CD14-positive monocyte (primary cell): Measurements from ENCODE around the gene CDC6. TPM values are rescaled to one million over a fixed set of nuclear protein-coding genes. Genes with fewer than 3 reads are reported as not detected.

ENCODE experiments used
- DNase-seq, 3 donors: peaks; one replicate each; pipeline ENCODE4 v3.0.0-alpha.2; 2011 to 2022
- H2AFZ ChIP-seq: 2 replicates; pipeline ENCODE4 v1.6.0; 2012; ENCODE audit warnings: mild to moderate bottlenecking, low read depth, low read length, inconsistent platforms; ENCODE audit not compliant: insufficient read depth, poor library complexity, severe bottlenecking
- H3K27ac ChIP-seq, 2 donors: 1 replicate in 1 of 2; 2 replicates in 1 of 2; pipeline ENCODE4 v1.5.1; 2012 to 2013; ENCODE audit warnings: low read length in 2 of 2, control low read depth in 1 of 2, inconsistent platforms in 1 of 2, low read depth in 1 of 2, mild to moderate bottlenecking in 1 of 2
- H3K27me3 ChIP-seq, 2 donors: one replicate each; pipeline versions ENCODE4 v1.6.0 to v1.6.1; 2011 to 2013; ENCODE audit warnings: low read length in 2 of 2; ENCODE audit not compliant: control insufficient read depth in 2 of 2, insufficient read depth in 2 of 2
- H3K36me3 ChIP-seq, 2 donors: replicated peaks in 1 of 2; 1 replicate in 1 of 2; 2 replicates in 1 of 2; pipeline versions ENCODE4 v1.5.1 to v1.6.1; 2012 to 2013; ENCODE audit warnings: low read length in 2 of 2, control low read depth in 1 of 2, inconsistent platforms in 1 of 2, mild to moderate bottlenecking in 1 of 2; ENCODE audit not compliant: insufficient read depth in 2 of 2, control insufficient read depth in 1 of 2
- H3K4me1 ChIP-seq, 2 donors: 1 replicate in 1 of 2; 2 replicates in 1 of 2; pipeline versions ENCODE4 v1.5.1 to v1.6.1; 2012 to 2013; ENCODE audit warnings: low read length in 2 of 2, control low read depth in 1 of 2, inconsistent platforms in 1 of 2, mild to moderate bottlenecking in 1 of 2, moderate library complexity in 1 of 2; ENCODE audit not compliant: insufficient read depth in 2 of 2, control insufficient read depth in 1 of 2
- H3K4me2 ChIP-seq: replicated peaks from 2 replicates; pipeline ENCODE3; 2012; ENCODE audit warnings: low read length, moderate library complexity, mild to moderate bottlenecking; ENCODE audit not compliant: poor library complexity, severe bottlenecking; ENCODE audit errors: extremely low read depth
- H3K4me3 ChIP-seq, 3 experiments: fragments of 200-600 bp in 1 of 3; sonication (generic) in 1 of 3; replicated peaks in 1 of 3; 1 replicate in 2 of 3; 2 replicates in 1 of 3; pipeline ENCODE4 v1.5.1; 2011 to 2013; ENCODE audit warnings: low read length in 3 of 3, mild to moderate bottlenecking in 3 of 3, control low read depth in 2 of 3, low read depth in 2 of 3, inconsistent platforms in 1 of 3, moderate library complexity in 1 of 3
- H3K79me2 ChIP-seq: 2 replicates; pipeline ENCODE4 v1.6.0; 2012; ENCODE audit warnings: mild to moderate bottlenecking, control low read depth, inconsistent platforms, low read length, moderate library complexity; ENCODE audit not compliant: insufficient read depth
- H3K9ac ChIP-seq: 2 replicates; pipeline ENCODE4 v1.6.0; 2017; ENCODE audit warnings: low read length, mild to moderate bottlenecking; ENCODE audit not compliant: insufficient read depth, poor library complexity, severe bottlenecking
- H3K9me3 ChIP-seq, 2 donors: replicated peaks in 1 of 2; 1 replicate in 1 of 2; 2 replicates in 1 of 2; pipeline versions ENCODE4 v1.5.1 to v1.6.1; 2012 to 2013; ENCODE audit warnings: low read length in 2 of 2, control low read depth in 1 of 2; ENCODE audit not compliant: control insufficient read depth in 1 of 2, insufficient read depth in 1 of 2
- H4K20me1 ChIP-seq: 2 replicates; pipeline ENCODE4 v1.6.0; 2012; ENCODE audit warnings: mild to moderate bottlenecking, low read length, control low read depth, moderate library complexity; ENCODE audit not compliant: insufficient read depth
- H3K27ac Mint-ChIP-seq, 7 donors: one replicate each; pipeline ENCODE4 v1.8.0; 2020; ENCODE audit warnings: mild to moderate bottlenecking in 7 of 7, mixed read lengths in 7 of 7, moderate library complexity in 6 of 7, inconsistent platforms in 2 of 7
- H3K27me3 Mint-ChIP-seq, 3 donors: one replicate each; pipeline ENCODE4 v1.8.0; 2021 to 2022; ENCODE audit warnings: low read depth in 3 of 3, mild to moderate bottlenecking in 3 of 3, mixed read lengths in 3 of 3, moderate library complexity in 3 of 3, inconsistent platforms in 1 of 3
- H3K36me3 Mint-ChIP-seq, 2 donors: one replicate each; pipeline ENCODE4 v1.8.0; 2020; ENCODE audit warnings: mixed read lengths in 2 of 2, inconsistent platforms in 1 of 2, mild to moderate bottlenecking in 1 of 2
- H3K4me1 Mint-ChIP-seq: one replicate; pipeline ENCODE4 v1.8.0; 2020; ENCODE audit warnings: mild to moderate bottlenecking, mixed read lengths
- H3K4me3 Mint-ChIP-seq, 2 donors: one replicate each; pipeline ENCODE4 v1.8.0; 2020; ENCODE audit warnings: mild to moderate bottlenecking in 2 of 2, mixed read lengths in 2 of 2, moderate library complexity in 1 of 2
- H3K9me3 Mint-ChIP-seq, 7 donors: one replicate each; pipeline ENCODE4 v1.8.0; 2020 to 2022; ENCODE audit warnings: mixed read lengths in 7 of 7, mild to moderate bottlenecking in 6 of 7, moderate library complexity in 6 of 7, inconsistent platforms in 2 of 7
- CTCF ChIP-seq: fragments of 200-600 bp; IDR thresholded peaks from one replicate; pipeline ENCODE4 v1.8.0; 2022; ENCODE audit warnings: antibody characterized with exemption, mild to moderate bottlenecking
- WGBS: methylation state at CpG from one replicate; pipeline ENCODE4 v1.1.5; 2013; ENCODE audit warnings: missing lambda C conversion rate; ENCODE audit not compliant: insufficient coverage; 5-methylcytosine and 5-hydroxymethylcytosine counted together
- intact Hi-C, 2 donors: fragments of 100-400 bp; cut with micrococcal nuclease; formaldehyde crosslinking; loops; one replicate each; pipeline versions ENCODE4 v1.15.0 to v1.15.1; 2023
- polyA plus RNA-seq, 3 donors: library from polyadenylated mRNA; depleted of rRNA in 1 of 3; unstranded in 2 of 3; stranded (reverse) in 1 of 3; fragments of 300-500 nt in 2 of 3; fragments of >200 nt in 1 of 3; fragmentation: Illumina TruSeq in 2 of 3; gene quantifications; 1 replicate in 2 of 3; 2 replicates in 1 of 3; pipeline ENCODE4 v1.2.3, GENCODE V29; 2012 to 2021

The CDC6 gene
- polyA plus RNA-seq, 3 donors = 0.11 to 0.21 TPM; not detected in 1

- peak overlapping the region; percentile 88 to 97 (median 95) for H3K27ac Mint-ChIP-seq
- peak overlapping the region; percentile 94 to 97 for H3K27ac ChIP-seq
- under 1% methylated on average over 40 of the region's 55 CpGs for WGBS
Observed at GRCh38 chr17:40340880-40341807, 53.5 kb downstream of the CDC6 start.

More at GRCh38 chr17:40340880-40341807, 53.5 kb downstream of the CDC6 start:
- H3K27me3 ChIP-seq = no peaks in the 10 kb centered on the region
- Mint-ChIP-seq H3K4me1 (peaks cover 70% of the 10 kb centered on the region), H3K4me3 (peak overlapping the region; percentile 84 to 99), H3K9me3 (peaks cover 0 to 4% (median 0%) of the 10 kb centered on the region in 7 donors), H3K27me3 (peaks cover 2 to 4% (median 3%) of the 10 kb centered on the region in 3 donors), H3K36me3 (peaks cover 45 to 67% of the 10 kb centered on the region in 2 donors)
- no peak overlapping the region for H2AFZ ChIP-seq
- peaks cover 7 to 24% of the 10 kb centered on the region in 2 donors for H3K36me3 ChIP-seq
- DNase-seq = peak; percentile 97 to 98 (median 98)
- H3K9me3 ChIP-seq = no peaks in the 10 kb centered on the region
- peak overlapping the region; percentile 66 to 99 (median 90) for H3K4me3 ChIP-seq
- H3K4me2 ChIP-seq = peak overlapping the region; percentile 90
- peaks cover 81 to 83% of the 10 kb centered on the region in 2 donors for H3K4me1 ChIP-seq
- intact Hi-C loops = loop anchor here in 1 of 2 donors (2.0 to 5.0 kb wide), 2 partner anchors 18 to 34 kb away; partner anchors contain the start of gene RARA
- TF ChIP-seq CTCF = peak; percentile 34
- peak overlapping the region; percentile 95 for H3K9ac ChIP-seq
- H4K20me1 ChIP-seq = peaks cover 61% of the 10 kb centered on the region
- peaks cover 97% of the 10 kb centered on the region for H3K79me2 ChIP-seq
